GM18505 (cell line): ENCODE measurements around the gene CD8B2.
"Not testable (repeated sequence)": the region's sequence is repeated elsewhere in the genome, so short reads cannot be mapped to it uniquely, and the experiment has no call there.

Experiments used
- ATAC-seq: cut with Tn5 transposase; IDR thresholded peaks from one replicate; pipeline ENCODE4 v1.9.1; 2021; ENCODE audit not compliant: unreplicated experiment
- POLR2A ChIP-seq: IDR thresholded peaks from 4 replicates; pipeline ENCODE4 v1.6.1; 2011; ENCODE audit warnings: borderline replicate concordance; ENCODE audit not compliant: insufficient read depth, insufficient read length; ENCODE audit errors: extremely low read depth

Gene CD8B2

GRCh38 chr2:106511476-106511901, 24.3 kb downstream of the CD8B2 start:
- ATAC-seq: not testable (repeated sequence)

DNA sequence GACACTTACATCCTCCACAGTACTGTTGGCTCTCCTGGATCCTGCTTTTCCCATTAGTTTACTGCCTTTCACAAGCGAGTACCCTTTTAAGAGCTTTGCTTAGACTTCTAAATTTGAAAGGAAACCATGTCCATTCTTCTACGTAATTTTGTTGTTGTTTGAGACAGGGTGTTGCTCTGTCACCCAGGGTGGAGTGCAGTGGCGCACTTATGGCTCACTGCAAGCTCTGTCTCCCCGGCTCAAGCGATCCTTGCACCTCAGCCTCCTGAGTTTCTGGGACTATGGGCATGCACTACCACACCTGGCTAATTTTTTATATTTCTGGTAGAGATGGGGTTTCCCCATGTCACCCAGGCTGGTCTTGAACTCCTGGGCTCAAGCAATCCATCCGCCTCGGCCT, 24.8 kb downstream of the CD8B2 start:
- ATAC-seq: not testable (repeated sequence)

DNA sequence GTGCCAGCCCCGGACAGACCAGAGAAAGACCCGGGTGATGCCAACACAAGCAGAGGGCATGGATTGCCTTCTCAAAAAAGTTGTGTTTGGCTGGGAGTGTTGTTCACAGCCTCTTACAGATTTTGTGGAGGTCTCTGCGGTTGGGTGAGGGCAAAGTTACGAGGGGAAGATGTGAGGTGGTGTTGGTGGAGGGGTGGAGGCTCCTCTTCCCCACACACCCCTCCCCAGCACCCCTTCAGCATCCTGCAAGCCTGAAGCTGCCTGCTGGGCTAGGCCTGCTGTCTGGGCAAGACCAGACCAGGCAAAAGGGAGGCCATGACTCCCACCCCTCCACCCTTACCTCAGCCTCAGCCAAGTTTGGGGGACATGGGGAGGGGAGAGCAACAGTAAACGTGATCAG, 26.2 kb downstream of the CD8B2 start:
- not testable (repeated sequence) for ATAC-seq

- ATAC-seq: not testable (repeated sequence)
Observed at GRCh38 chr2:106514827-106515226, 27.7 kb downstream of the CD8B2 start.

DNA sequence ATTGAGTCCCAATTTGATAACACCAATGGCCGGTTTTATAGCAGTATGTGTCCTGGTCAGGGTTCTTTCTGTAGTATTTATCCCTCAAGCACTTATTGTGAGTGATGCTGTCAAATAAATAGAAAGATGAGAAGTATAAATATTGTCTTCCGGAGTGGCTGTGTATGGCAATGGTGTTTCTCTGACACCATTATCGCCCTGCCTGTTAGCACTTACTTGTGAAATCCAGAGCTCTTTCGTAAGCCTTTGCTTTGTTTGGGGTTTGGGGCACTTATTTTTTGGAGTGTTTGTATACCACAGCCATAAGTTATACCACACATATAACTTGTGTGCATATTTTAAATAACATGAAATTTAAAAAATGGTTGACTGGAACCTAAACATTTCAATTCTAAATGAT, 29.3 kb downstream of the CD8B2 start:
- no peak for ATAC-seq
- TF ChIP-seq POLR2A: no peak

- no peak for ATAC-seq
- TF ChIP-seq POLR2A: no peak
Observed at GRCh38 chr2:106516864-106517263, 29.7 kb downstream of the CD8B2 start.

- no peak for ATAC-seq
- TF ChIP-seq POLR2A: no peak
Observed at GRCh38 chr2:106517329-106517728, 30.2 kb downstream of the CD8B2 start.

DNA sequence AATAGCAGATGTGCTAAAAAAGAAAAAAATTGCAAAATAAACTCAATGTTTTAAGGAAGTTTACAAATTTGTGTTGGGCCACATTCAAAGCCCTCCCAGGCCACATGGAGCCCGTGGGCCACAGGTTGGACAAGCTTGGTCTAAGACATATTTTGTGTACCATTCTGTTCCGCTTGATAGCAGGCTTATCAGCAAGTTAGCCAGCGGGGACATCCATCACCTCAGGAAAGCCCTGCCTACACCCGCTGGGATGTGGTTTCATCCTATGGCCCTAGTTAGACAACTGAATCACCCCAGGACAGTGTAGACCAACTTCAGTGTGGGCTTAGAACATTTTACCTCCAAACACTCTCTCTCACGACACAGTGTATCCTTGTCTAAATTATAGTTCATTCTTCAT, 32.6 kb downstream of the CD8B2 start:
- TF ChIP-seq POLR2A: no peak
- ATAC-seq: no peak

- no peak for ATAC-seq
- TF ChIP-seq POLR2A: no peak
Observed at GRCh38 chr2:106521016-106521415, 33.9 kb downstream of the CD8B2 start.

DNA sequence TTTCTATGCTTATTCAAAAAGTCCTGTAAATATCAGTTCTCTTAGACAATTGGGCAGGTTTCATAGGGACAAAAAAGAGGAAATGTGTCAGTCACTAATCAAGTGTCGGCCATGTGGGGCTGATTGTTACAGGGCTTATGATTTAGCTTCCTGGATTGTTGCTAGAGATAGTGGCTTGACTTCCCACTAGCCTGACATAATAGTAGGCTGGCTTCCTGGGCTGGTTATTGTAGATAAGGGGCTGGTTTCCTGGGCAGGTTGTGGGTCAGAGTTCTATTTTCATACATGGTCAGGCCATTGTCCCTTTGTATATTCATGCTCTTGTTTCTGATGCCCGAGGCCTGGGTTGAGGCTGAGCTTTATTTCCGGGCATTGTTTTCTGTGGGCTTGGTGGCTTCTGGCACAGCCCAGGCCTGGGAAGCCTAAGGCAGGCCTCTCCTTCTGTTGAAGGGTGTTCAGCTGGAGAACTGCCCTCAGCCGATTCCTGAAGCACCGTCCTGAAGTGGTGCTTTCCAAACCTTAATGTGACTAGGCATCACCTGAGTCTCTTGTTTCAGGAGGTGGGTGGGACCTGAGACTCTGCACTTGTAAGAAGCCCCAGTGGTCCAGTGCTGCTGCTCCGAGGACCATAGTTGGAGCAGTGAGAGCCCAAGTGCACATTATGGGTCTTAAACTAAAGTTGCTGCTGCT, 37.0 kb downstream of the CD8B2 start:
- no peak for ATAC-seq
- TF ChIP-seq POLR2A: no peak

DNA sequence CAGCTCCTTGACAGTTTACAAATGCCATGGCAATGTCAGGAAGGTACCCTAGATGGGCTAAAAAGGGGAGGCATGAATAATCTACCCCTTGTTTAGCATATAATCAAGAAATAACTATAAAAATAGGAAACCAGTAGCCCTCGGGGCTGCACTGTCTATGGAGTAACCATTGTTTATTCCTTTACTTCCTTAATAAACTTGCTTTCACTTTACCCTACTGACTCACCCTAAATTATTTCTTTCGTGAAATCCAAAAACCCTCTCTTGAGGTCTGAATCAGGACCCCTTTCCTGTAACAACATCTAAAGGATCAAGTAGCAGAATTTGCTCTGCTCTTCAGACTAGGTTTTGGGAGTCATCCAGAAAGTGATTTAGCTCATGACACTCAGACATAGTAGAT, 43.7 kb downstream of the CD8B2 start:
- TF ChIP-seq POLR2A: no peak
- no peak for ATAC-seq

- TF ChIP-seq POLR2A: no peak
- ATAC-seq: no peak
Observed at GRCh38 chr2:106531676-106532214, 44.6 kb downstream of the CD8B2 start.

GRCh38 chr2:106532236-106532635, 45.1 kb downstream of the CD8B2 start:
- TF ChIP-seq POLR2A: no peak
- no peak for ATAC-seq

DNA sequence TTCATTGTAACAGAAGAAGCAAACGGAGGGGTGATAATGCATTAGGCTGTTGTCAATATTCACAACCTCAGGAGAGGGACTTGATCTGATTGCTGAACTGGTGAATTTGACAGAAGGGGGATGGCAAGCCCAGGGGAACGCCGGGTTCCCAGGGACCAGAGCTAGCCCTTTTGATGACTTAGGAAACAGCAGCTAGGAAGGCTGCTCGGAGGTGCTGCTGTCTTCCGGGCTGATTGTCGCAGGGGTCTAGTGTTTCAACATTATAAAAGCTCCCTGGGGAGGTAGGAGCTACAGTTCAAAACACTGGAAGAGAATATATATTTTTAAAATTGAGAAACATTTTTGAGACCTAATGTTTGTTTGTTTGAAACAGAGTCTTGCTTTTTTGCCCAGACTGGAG, 47.3 kb downstream of the CD8B2 start:
- ATAC-seq: no peak
- TF ChIP-seq POLR2A: no peak

GRCh38 chr2:106536490-106536889, 49.3 kb downstream of the CD8B2 start:
- ATAC-seq: no peak
- TF ChIP-seq POLR2A: no peak

DNA sequence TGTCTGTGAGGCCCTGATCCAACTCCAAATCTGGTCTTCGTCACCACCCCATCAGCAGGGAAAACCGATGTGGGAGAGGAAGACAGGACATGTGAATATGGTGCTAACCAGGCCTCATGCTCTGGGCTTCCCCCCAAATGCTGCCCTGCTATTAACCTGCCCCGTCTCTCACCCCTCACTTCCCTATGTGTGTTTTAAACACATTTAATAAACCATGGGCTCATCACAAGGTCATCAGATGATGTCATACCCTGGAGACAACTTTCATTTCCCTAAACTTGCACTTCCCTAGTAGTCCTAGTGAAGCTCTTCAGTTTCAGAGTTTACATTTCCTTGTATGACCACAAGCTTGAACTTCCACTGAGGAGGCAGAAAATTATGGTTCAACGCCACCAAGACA, 49.9 kb downstream of the CD8B2 start:
- peak; percentile 58 for ATAC-seq

GRCh38 chr2:106537791-106538191, 50.6 kb downstream of the CD8B2 start:
- no peak for ATAC-seq
- no peak for TF ChIP-seq POLR2A

More for the DNA sequence above, 49.9 kb downstream of the CD8B2 start:
- no peak for TF ChIP-seq POLR2A
